ENCODE data around the gene HOXC9.
"Not testable (repeated sequence)": the region's sequence is repeated elsewhere in the genome, so short reads cannot be mapped to it uniquely, and the experiment has no call there.

Gene HOXC9

GRCh38 chr12:54040148-54040494 is 40.2 kb downstream of the HOXC9 start:
- DNase-seq (ENCODE audit: low read depth): no peak

- DNase-seq (ENCODE audit: low read depth): no peak
These were observed 40.7 kb downstream of the HOXC9 start for GRCh38 chr12:54040648-54041047.

- no peak for DNase-seq (ENCODE audit: low read depth)
These were observed 41.2 kb downstream of the HOXC9 start for GRCh38 chr12:54041097-54041690.

GRCh38 chr12:54042033-54042432 is 42.1 kb downstream of the HOXC9 start:
- not testable (repeated sequence) for DNase-seq (ENCODE audit: low read depth)

- DNase-seq (ENCODE audit: low read depth): no peak
These were observed 43.3 kb downstream of the HOXC9 start for GRCh38 chr12:54042970-54043853.

GRCh38 chr12:54044425-54045103 is 44.6 kb downstream of the HOXC9 start:
- DNase-seq (ENCODE audit: low read depth): no peak

GRCh38 chr12:54045401-54045800 is 45.4 kb downstream of the HOXC9 start:
- DNase-seq (ENCODE audit: low read depth): no peak

- no peak for DNase-seq (ENCODE audit: low read depth)
These were observed 46.0 kb downstream of the HOXC9 start for GRCh38 chr12:54045868-54046521.

- DNase-seq (ENCODE audit: low read depth): no peak
These were observed 46.8 kb downstream of the HOXC9 start for GRCh38 chr12:54046809-54047159.

- DNase-seq (ENCODE audit: low read depth): no peak
These were observed 47.4 kb downstream of the HOXC9 start for GRCh38 chr12:54047160-54047963.

- DNase-seq (ENCODE audit: low read depth): no peak
These were observed 48.0 kb downstream of the HOXC9 start for GRCh38 chr12:54047964-54048303.

- no peak for DNase-seq (ENCODE audit: low read depth)
These were observed 48.6 kb downstream of the HOXC9 start for GRCh38 chr12:54048406-54049093.

GRCh38 chr12:54049108-54049507 is 49.1 kb downstream of the HOXC9 start:
- no peak for DNase-seq (ENCODE audit: low read depth)

GRCh38 chr12:54050482-54050810 is 50.5 kb downstream of the HOXC9 start:
- no peak for DNase-seq (ENCODE audit: low read depth)

GRCh38 chr12:54051026-54051842 is 51.3 kb downstream of the HOXC9 start:
- DNase-seq (ENCODE audit: low read depth): no peak

GRCh38 chr12:54051874-54052437 is 52.0 kb downstream of the HOXC9 start:
- DNase-seq (ENCODE audit: low read depth): no peak

- DNase-seq (ENCODE audit: low read depth): no peak
These were observed 52.6 kb downstream of the HOXC9 start for GRCh38 chr12:54052438-54053002.

Measured in activated T-cell treated with anti-CD3 and anti-CD28 coated beads for 24 hours (primary cell).